ENCODE measurements around the gene SLC25A12. TPM values are rescaled to one million over a fixed set of nuclear protein-coding genes. Genes with fewer than 3 reads are reported as not detected.

Gene SLC25A12
- total and polyA plus RNA-seq, 5 donors from 2014 or later, result 11.3 to 19.9 (median 12.4) TPM

- Mint-ChIP-seq H3K4me1 (peaks cover 28 to 58% (median 43%) of the 10 kb centered on the region in 4 donors), H3K9me3 (no peaks in the 10 kb centered on the region), H3K4me3 (peak overlapping the region; percentile 90 to 100 (median 99)), H3K27ac (peak overlapping the region; percentile 96 to 100 (median 98)), H3K27me3 (no peaks in the 10 kb centered on the region), H3K36me3 (peaks cover 9% of the 10 kb centered on the region)
- H3K4me1 ChIP-seq (ENCODE audit: control insufficient read depth, insufficient read depth, low read length, poor library complexity, severe bottlenecking), result peaks cover 22% of the 10 kb centered on the region
- H3K4me3 ChIP-seq (ENCODE audit: low read depth, low read length), result peak overlapping the region; percentile 99
- ATAC-seq (ENCODE audit: low read depth in 2 of 2), result no peak
- peaks cover 11% of the 10 kb centered on the region for H3K36me3 ChIP-seq (ENCODE audit: control insufficient read depth, insufficient read depth, low read length)
- H3K9me3 ChIP-seq (ENCODE audit: control insufficient read depth in 2 of 2, low read length in 2 of 2), result no peaks in the 10 kb centered on the region
- DNase-seq, result no peak
- no peaks in the 10 kb centered on the region for H3K27me3 ChIP-seq (ENCODE audit: control insufficient read depth, insufficient read depth, low read length)
- H3K27ac ChIP-seq (ENCODE audit: insufficient read depth, low read length, poor library complexity, severe bottlenecking), result peak overlapping the region; percentile 94
Measured at GRCh38 chr2:171923206-171923605, 29.2 kb upstream of the SLC25A12 start.

- no peaks in the 10 kb centered on the region for H3K27me3 Mint-ChIP-seq
- H3K36me3 Mint-ChIP-seq, result peaks cover 9% of the 10 kb centered on the region
- Histone ChIP-seq H3K4me1 (ENCODE audit: control insufficient read depth, insufficient read depth, low read length, poor library complexity, severe bottlenecking) (peaks cover 22% of the 10 kb centered on the region), H3K9me3 (ENCODE audit: control insufficient read depth in 2 of 2, low read length in 2 of 2) (no peaks in the 10 kb centered on the region), H3K36me3 (ENCODE audit: control insufficient read depth, insufficient read depth, low read length) (peaks cover 8% of the 10 kb centered on the region), H3K4me3 (ENCODE audit: low read depth, low read length) (peak within 1 kb of the TSS; percentile 99), H3K27me3 (ENCODE audit: control insufficient read depth, insufficient read depth, low read length) (no peaks in the 10 kb centered on the region), H3K27ac (ENCODE audit: insufficient read depth, low read length, poor library complexity, severe bottlenecking) (peak within 1 kb of the TSS; percentile 94)
- H3K4me1 Mint-ChIP-seq, result peaks cover 24 to 52% (median 39%) of the 10 kb centered on the region in 4 donors
- H3K27ac Mint-ChIP-seq, result peak within 1 kb of the TSS; percentile 96 to 100 (median 98)
- H3K9me3 Mint-ChIP-seq, result no peaks in the 10 kb centered on the region
- DNase-seq (peak; percentile 95 to 98 (median 98)), ATAC-seq (ENCODE audit: low read depth in 2 of 2) (peak; percentile 95 to 99)
- H3K4me3 Mint-ChIP-seq, result peak within 1 kb of the TSS; percentile 90 to 100 (median 99)
Measured at GRCh38 chr2:171922230-171923022, 28.4 kb upstream of the SLC25A12 start, which contains the start of gene HAT1. HAT1 (plus strand) TSS chr2:171922461; CDS start chr2:171922501, 40 bp downstream.

- Histone ChIP-seq H3K4me1 (ENCODE audit: control insufficient read depth, insufficient read depth, low read length, poor library complexity, severe bottlenecking) (peaks cover 22% of the 10 kb centered on the region), H3K36me3 (ENCODE audit: control insufficient read depth, insufficient read depth, low read length) (peaks cover 5% of the 10 kb centered on the region), H3K27me3 (ENCODE audit: control insufficient read depth, insufficient read depth, low read length) (no peaks in the 10 kb centered on the region), H3K9me3 (ENCODE audit: control insufficient read depth in 2 of 2, low read length in 2 of 2) (no peaks in the 10 kb centered on the region), H3K27ac (ENCODE audit: insufficient read depth, low read length, poor library complexity, severe bottlenecking) (peak overlapping the region; percentile 94), H3K4me3 (ENCODE audit: low read depth, low read length) (peak overlapping the region; percentile 75)
- H3K27ac Mint-ChIP-seq, result peak overlapping the region; percentile 96 to 100 (median 98)
- ATAC-seq (ENCODE audit: low read depth in 2 of 2), result peak in 1 of 2 donors; percentile 2
- peaks cover 4% of the 10 kb centered on the region for H3K36me3 Mint-ChIP-seq
- DNase-seq, result no peak
- H3K4me1 Mint-ChIP-seq, result peaks cover 20 to 46% (median 34%) of the 10 kb centered on the region in 4 donors
- H3K9me3 Mint-ChIP-seq, result no peaks in the 10 kb centered on the region
- H3K27me3 Mint-ChIP-seq, result no peaks in the 10 kb centered on the region
- H3K4me3 Mint-ChIP-seq, result peak overlapping the region; percentile 90 to 100 (median 99)
Measured at GRCh38 chr2:171921970-171922229, 27.9 kb upstream of the SLC25A12 start.

- Mint-ChIP-seq H3K4me3 (no peak overlapping the region), H3K9me3 (no peaks in the 10 kb centered on the region), H3K27me3 (peaks cover 4% of the 10 kb centered on the region), H3K27ac (no peak overlapping the region), H3K36me3 (no peaks in the 10 kb centered on the region), H3K4me1 (peaks cover 7 to 30% (median 18%) of the 10 kb centered on the region in 4 donors)
- Histone ChIP-seq H3K4me1 (ENCODE audit: control insufficient read depth, insufficient read depth, low read length, poor library complexity, severe bottlenecking) (peaks cover 22% of the 10 kb centered on the region), H3K27me3 (ENCODE audit: control insufficient read depth, insufficient read depth, low read length) (no peaks in the 10 kb centered on the region), H3K9me3 (ENCODE audit: control insufficient read depth in 2 of 2, low read length in 2 of 2) (no peaks in the 10 kb centered on the region), H3K36me3 (ENCODE audit: control insufficient read depth, insufficient read depth, low read length) (no peaks in the 10 kb centered on the region), H3K27ac (ENCODE audit: insufficient read depth, low read length, poor library complexity, severe bottlenecking) (no peak overlapping the region), H3K4me3 (ENCODE audit: low read depth, low read length) (no peak overlapping the region)
- DNase-seq (no peak), ATAC-seq (ENCODE audit: low read depth in 2 of 2) (no peak)
Measured at GRCh38 chr2:171919453-171919852, 25.4 kb upstream of the SLC25A12 start.

- DNase-seq (no peak), ATAC-seq (ENCODE audit: low read depth in 2 of 2) (no peak)
- H3K9me3 ChIP-seq (ENCODE audit: control insufficient read depth in 2 of 2, low read length in 2 of 2), result no peaks in the 10 kb centered on the region
- H3K4me1 Mint-ChIP-seq, result no peaks in the 10 kb centered on the region
- no peaks in the 10 kb centered on the region for H3K9me3 Mint-ChIP-seq
- H3K27me3 ChIP-seq (ENCODE audit: control insufficient read depth, insufficient read depth, low read length), result no peaks in the 10 kb centered on the region
- peaks cover 12% of the 10 kb centered on the region for H3K27me3 Mint-ChIP-seq
- H3K36me3 Mint-ChIP-seq, result no peaks in the 10 kb centered on the region
- no peak overlapping the region for H3K4me3 ChIP-seq (ENCODE audit: low read depth, low read length)
- no peaks in the 10 kb centered on the region for H3K36me3 ChIP-seq (ENCODE audit: control insufficient read depth, insufficient read depth, low read length)
- H3K4me1 ChIP-seq (ENCODE audit: control insufficient read depth, insufficient read depth, low read length, poor library complexity, severe bottlenecking), result no peaks in the 10 kb centered on the region
- no peak overlapping the region for H3K4me3 Mint-ChIP-seq
- H3K27ac ChIP-seq (ENCODE audit: insufficient read depth, low read length, poor library complexity, severe bottlenecking), result no peak overlapping the region
- H3K27ac Mint-ChIP-seq, result no peak overlapping the region
Measured at GRCh38 chr2:171913517-171913916, 19.5 kb upstream of the SLC25A12 start.

GRCh38 chr2:171910494-171910893 lies 16.4 kb upstream of the SLC25A12 start:
- Mint-ChIP-seq H3K27me3 (peaks cover 8% of the 10 kb centered on the region), H3K4me1 (no peaks in the 10 kb centered on the region), H3K36me3 (no peaks in the 10 kb centered on the region), H3K9me3 (no peaks in the 10 kb centered on the region), H3K27ac (no peak overlapping the region), H3K4me3 (no peak overlapping the region)
- H3K27ac ChIP-seq (ENCODE audit: insufficient read depth, low read length, poor library complexity, severe bottlenecking), result no peak overlapping the region
- DNase-seq (no peak), ATAC-seq (ENCODE audit: low read depth in 2 of 2) (no peak)
- H3K4me3 ChIP-seq (ENCODE audit: low read depth, low read length), result no peak overlapping the region
- no peaks in the 10 kb centered on the region for H3K9me3 ChIP-seq (ENCODE audit: control insufficient read depth in 2 of 2, low read length in 2 of 2)
- no peaks in the 10 kb centered on the region for H3K4me1 ChIP-seq (ENCODE audit: control insufficient read depth, insufficient read depth, low read length, poor library complexity, severe bottlenecking)
- H3K36me3 ChIP-seq (ENCODE audit: control insufficient read depth, insufficient read depth, low read length), result no peaks in the 10 kb centered on the region
- no peaks in the 10 kb centered on the region for H3K27me3 ChIP-seq (ENCODE audit: control insufficient read depth, insufficient read depth, low read length)

GRCh38 chr2:171909266-171909665 lies 15.2 kb upstream of the SLC25A12 start:
- H3K27ac ChIP-seq (ENCODE audit: insufficient read depth, low read length, poor library complexity, severe bottlenecking), result no peak overlapping the region
- H3K27me3 Mint-ChIP-seq, result peaks cover 6% of the 10 kb centered on the region
- no peaks in the 10 kb centered on the region for H3K9me3 Mint-ChIP-seq
- no peaks in the 10 kb centered on the region for H3K36me3 Mint-ChIP-seq
- H3K4me3 Mint-ChIP-seq, result no peak overlapping the region
- ATAC-seq (ENCODE audit: low read depth in 2 of 2), result no peak
- H3K4me3 ChIP-seq (ENCODE audit: low read depth, low read length), result no peak overlapping the region
- H3K27ac Mint-ChIP-seq, result no peak overlapping the region
- H3K27me3 ChIP-seq (ENCODE audit: control insufficient read depth, insufficient read depth, low read length), result peaks cover 2% of the 10 kb centered on the region
- H3K36me3 ChIP-seq (ENCODE audit: control insufficient read depth, insufficient read depth, low read length), result no peaks in the 10 kb centered on the region
- H3K9me3 ChIP-seq (ENCODE audit: control insufficient read depth in 2 of 2, low read length in 2 of 2), result no peaks in the 10 kb centered on the region
- no peaks in the 10 kb centered on the region for H3K4me1 ChIP-seq (ENCODE audit: control insufficient read depth, insufficient read depth, low read length, poor library complexity, severe bottlenecking)
- no peaks in the 10 kb centered on the region for H3K4me1 Mint-ChIP-seq
- no peak for DNase-seq

GRCh38 chr2:171908235-171908634 lies 14.2 kb upstream of the SLC25A12 start:
- Histone ChIP-seq H3K4me1 (ENCODE audit: control insufficient read depth, insufficient read depth, low read length, poor library complexity, severe bottlenecking) (no peaks in the 10 kb centered on the region), H3K27ac (ENCODE audit: insufficient read depth, low read length, poor library complexity, severe bottlenecking) (no peak overlapping the region), H3K9me3 (ENCODE audit: control insufficient read depth in 2 of 2, low read length in 2 of 2) (no peaks in the 10 kb centered on the region), H3K27me3 (ENCODE audit: control insufficient read depth, insufficient read depth, low read length) (peaks cover 3% of the 10 kb centered on the region), H3K4me3 (ENCODE audit: low read depth, low read length) (no peak overlapping the region), H3K36me3 (ENCODE audit: control insufficient read depth, insufficient read depth, low read length) (no peaks in the 10 kb centered on the region)
- Mint-ChIP-seq H3K4me3 (no peak overlapping the region), H3K4me1 (no peaks in the 10 kb centered on the region), H3K9me3 (no peaks in the 10 kb centered on the region), H3K27ac (peak overlapping the region in 1 of 3 donors; percentile 57), H3K36me3 (no peaks in the 10 kb centered on the region), H3K27me3 (peaks cover 11% of the 10 kb centered on the region)
- DNase-seq (no peak), ATAC-seq (ENCODE audit: low read depth in 2 of 2) (no peak)

Measured in CD4-positive, CD25-positive, alpha-beta regulatory T cell (primary cell).